Liver (tissue), 9 donors: ENCODE measurements around the gene TTC7B. TPM values are rescaled to one million over a fixed set of nuclear protein-coding genes. Genes with fewer than 3 reads are reported as not detected.

ENCODE experiments used
- DNase-seq: peaks from one replicate; pipeline ENCODE4 v3.0.0-alpha.2; 2017; ENCODE audit warnings: low spot score
- H3K27ac ChIP-seq, 2 donors: one replicate each; pipeline ENCODE4 v1.7.0; 2013; ENCODE audit warnings: inconsistent platforms in 2 of 2, low read length in 2 of 2, control low read depth in 1 of 2, low read depth in 1 of 2, mild to moderate bottlenecking in 1 of 2
- H3K27me3 ChIP-seq, 4 donors: one replicate each; pipeline versions ENCODE4 v1.6.1 to v1.7.0; 2013; ENCODE audit warnings: low read length in 3 of 4, inconsistent platforms in 1 of 4, mild to moderate bottlenecking in 1 of 4, moderate library complexity in 1 of 4; ENCODE audit not compliant: control insufficient read depth in 4 of 4, insufficient read depth in 4 of 4
- H3K36me3 ChIP-seq, 4 donors: one replicate each; pipeline versions ENCODE4 v1.6.1 to v1.7.0; 2013; ENCODE audit warnings: low read length in 3 of 4, mild to moderate bottlenecking in 3 of 4, low read depth in 1 of 4, moderate library complexity in 1 of 4; ENCODE audit not compliant: control insufficient read depth in 4 of 4, insufficient read depth in 3 of 4
- H3K4me1 ChIP-seq, 4 donors: one replicate each; pipeline versions ENCODE4 v1.6.1 to v1.7.0; 2013; ENCODE audit warnings: low read length in 3 of 4, mild to moderate bottlenecking in 3 of 4, moderate library complexity in 1 of 4; ENCODE audit not compliant: control insufficient read depth in 4 of 4, insufficient read depth in 4 of 4
- H3K4me3 ChIP-seq, 3 donors: one replicate each; pipeline versions ENCODE4 v1.6.1 to v1.7.0; 2013; ENCODE audit warnings: low read length in 3 of 3, control low read depth in 1 of 3, low read depth in 1 of 3, mild to moderate bottlenecking in 1 of 3
- H3K9ac ChIP-seq, 2 donors: one replicate each; pipeline ENCODE4 v1.7.0; 2013; ENCODE audit warnings: low read length in 2 of 2, mild to moderate bottlenecking in 2 of 2, moderate library complexity in 2 of 2, control low read depth in 1 of 2, low read depth in 1 of 2
- H3K9me3 ChIP-seq, 4 donors: one replicate each; pipeline versions ENCODE4 v1.6.1 to v1.7.0; 2013; ENCODE audit warnings: low read length in 3 of 4; ENCODE audit not compliant: control insufficient read depth in 4 of 4
- ATF3 ChIP-seq: IDR thresholded peaks from 2 replicates; pipeline ENCODE4 v1.6.1; 2016; ENCODE audit warnings: antibody characterized with exemption
- CTCF ChIP-seq: fragments of 150-350 bp; IDR thresholded peaks from 2 replicates; pipeline ENCODE4 v1.5.1; 2017; ENCODE audit warnings: improper control_type of control experiment, low read depth, low read length; ENCODE audit not compliant: missing input control
- EGR1 ChIP-seq, 2 donors: IDR thresholded peaks; 2 replicates each; pipeline ENCODE4 v1.6.1; 2016 to 2018; ENCODE audit warnings: antibody characterized with exemption in 2 of 2, low read depth in 2 of 2
- FOXA1 ChIP-seq: IDR thresholded peaks from 2 replicates; pipeline ENCODE4 v1.6.1; 2016; ENCODE audit warnings: antibody characterized with exemption
- FOXA2 ChIP-seq: IDR thresholded peaks from 2 replicates; pipeline ENCODE4 v1.6.1; 2016; ENCODE audit warnings: antibody characterized with exemption
- GABPA ChIP-seq, 2 donors: IDR thresholded peaks in 1 of 2; conservative IDR thresholded peaks in 1 of 2; 2 replicates each; pipeline ENCODE4 v1.6.1; 2016; ENCODE audit warnings: antibody characterized with exemption in 2 of 2, mild to moderate bottlenecking in 1 of 2, moderate library complexity in 1 of 2
- HNF4A ChIP-seq, 2 donors: conservative IDR thresholded peaks; 2 replicates each; pipeline ENCODE4 v1.6.1; 2016; ENCODE audit warnings: antibody characterized with exemption in 2 of 2, mild to moderate bottlenecking in 2 of 2
- HNF4G ChIP-seq: IDR thresholded peaks from 2 replicates; pipeline ENCODE4 v1.6.1; 2016; ENCODE audit warnings: antibody characterized with exemption
- JUND ChIP-seq, 2 donors: IDR thresholded peaks; 2 replicates each; pipeline ENCODE4 v1.6.1; 2016; ENCODE audit warnings: antibody characterized with exemption in 2 of 2
- MAX ChIP-seq: IDR thresholded peaks from 2 replicates; pipeline ENCODE4 v1.6.1; 2016; ENCODE audit warnings: antibody characterized with exemption
- NR2F2 ChIP-seq: IDR thresholded peaks from 2 replicates; pipeline ENCODE4 v1.6.1; 2016; ENCODE audit warnings: antibody characterized with exemption
- RAD21 ChIP-seq, 2 donors: IDR thresholded peaks; 2 replicates each; pipeline ENCODE4 v1.6.1; 2016; ENCODE audit warnings: antibody characterized with exemption in 2 of 2, mild to moderate bottlenecking in 2 of 2
- REST ChIP-seq: IDR thresholded peaks from 2 replicates; pipeline ENCODE4 v1.6.1; 2016; ENCODE audit warnings: antibody characterized with exemption, mild to moderate bottlenecking
- RXRA ChIP-seq, 2 donors: IDR thresholded peaks; 2 replicates each; pipeline ENCODE4 v1.6.1; 2017 to 2018; ENCODE audit warnings: antibody characterized with exemption in 2 of 2, mild to moderate bottlenecking in 1 of 2
- SP1 ChIP-seq: IDR thresholded peaks from 2 replicates; pipeline ENCODE4 v1.6.1; 2018; ENCODE audit warnings: antibody characterized with exemption, mild to moderate bottlenecking
- TAF1 ChIP-seq: conservative IDR thresholded peaks from 2 replicates; pipeline ENCODE4 v1.6.1; 2016; ENCODE audit warnings: antibody characterized with exemption, mild to moderate bottlenecking
- YY1 ChIP-seq: IDR thresholded peaks from 2 replicates; pipeline ENCODE4 v1.6.1; 2016; ENCODE audit warnings: antibody characterized with exemption, mild to moderate bottlenecking
- ZBTB33 ChIP-seq: IDR thresholded peaks from 2 replicates; pipeline ENCODE4 v1.6.1; 2016; ENCODE audit warnings: antibody characterized with exemption
- WGBS: extraction: QIAGEN DNeasy Blood & Tissue Kit; methylation state at CpG from one replicate; pipeline ENCODE4 v1.1.7; 2013; 5-methylcytosine and 5-hydroxymethylcytosine counted together
- polyA plus RNA-seq, 2 donors: library from polyadenylated mRNA; stranded (reverse) in 1 of 2; unstranded in 1 of 2; fragments of 200-250 nt in 1 of 2; fragments of >200 nt in 1 of 2; fragmentation: Nextera tagmentation in 1 of 2; extraction: Ambion mirVana in 1 of 2; gene quantifications; one replicate each; pipeline versions ENCODE4 v1.2.1 to v1.2.3, GENCODE V29; 2013 to 2015
- total RNA-seq, 2 donors: library from RNA; depleted of rRNA; stranded (reverse); fragments of >200 nt; gene quantifications; one replicate each; pipeline ENCODE4 v1.2.3, GENCODE V29; 2014
- donor health status: healthy.
- donor health status: healthy.
- donor health status: healthy.
- donor health status: healthy.
- donor health status: healthy.

TTC7B gene
- total and polyA plus RNA-seq, 4 donors = 9.1 to 31.0 (median 12.5) TPM

- Histone ChIP-seq H3K4me3 (no peak overlapping the region), H3K4me1 (peaks cover 0 to 8% (median 0%) of the 10 kb centered on the region in 4 donors), H3K36me3 (peaks cover 0 to 10% (median 2%) of the 10 kb centered on the region in 4 donors), H3K9ac (no peak overlapping the region), H3K27ac (no peak overlapping the region), H3K27me3 (no peaks in the 10 kb centered on the region), H3K9me3 (no peaks in the 10 kb centered on the region)
- TF ChIP-seq HNF4A (conservative IDR thresholded peaks at IDR 0.05) = no peak
- no peak for TF ChIP-seq FOXA2
- DNase-seq = no peak
- 87% methylated on average over 14 of the region's 14 CpGs for WGBS
These were observed 280.6 kb downstream of the TTC7B start for GRCh38 chr14:90535556-90536090.

- H3K4me1 ChIP-seq = peaks cover 0 to 8% (median 0%) of the 10 kb centered on the region in 4 donors
- H3K4me3 ChIP-seq = no peak overlapping the region
- no peaks in the 10 kb centered on the region for H3K27me3 ChIP-seq
- peaks cover 0 to 9% (median 2%) of the 10 kb centered on the region in 4 donors for H3K36me3 ChIP-seq
- no peak overlapping the region for H3K9ac ChIP-seq
- H3K9me3 ChIP-seq = no peaks in the 10 kb centered on the region
- DNase-seq = no peak
- no peak overlapping the region for H3K27ac ChIP-seq
- 90% methylated on average over 17 of the region's 17 CpGs for WGBS
- TF ChIP-seq NR2F2 = no peak
- no peak for TF ChIP-seq ZBTB33
- no peak for TF ChIP-seq RXRA (IDR thresholded peaks at IDR 0.05)
- TF ChIP-seq FOXA2 = no peak
- no peak for TF ChIP-seq JUND (IDR thresholded peaks at IDR 0.05)
- no peak for TF ChIP-seq YY1
- no peak for TF ChIP-seq CTCF
- no peak for TF ChIP-seq FOXA1
- TF ChIP-seq GABPA (IDR thresholded peaks at IDR 0.05 in 1 of 2, conservative IDR thresholded peaks at IDR 0.05 in 1 of 2) = no peak
- no peak for TF ChIP-seq ATF3
- no peak for TF ChIP-seq RAD21 (IDR thresholded peaks at IDR 0.05)
- no peak for TF ChIP-seq REST
- TF ChIP-seq MAX = no peak
- no peak for TF ChIP-seq HNF4A (conservative IDR thresholded peaks at IDR 0.05)
- TF ChIP-seq EGR1 (IDR thresholded peaks at IDR 0.05; ENCODE audit: low read depth in 2 of 2) = no peak
- TF ChIP-seq TAF1 = no peak
- no peak for TF ChIP-seq SP1
- TF ChIP-seq HNF4G = no peak
These were observed 281.2 kb downstream of the TTC7B start for GRCh38 chr14:90534838-90535555.
